AG10803 (cell line): Measurements from ENCODE around the gene RPL3.
"Not testable (repeated sequence)": the region's sequence is repeated elsewhere in the genome, so short reads cannot be mapped to it uniquely, and the experiment has no call there.

Source experiments
- DNase-seq: peaks from one replicate; pipeline ENCODE4 v3.0.0; 2010; ENCODE audit warnings: low read depth
- H3K4me3 ChIP-seq: 2 replicates; pipeline ENCODE4 v1.5.1; 2011; ENCODE audit warnings: mild to moderate bottlenecking, low read length, control low read depth
- CTCF ChIP-seq: conservative IDR thresholded peaks from 2 replicates; pipeline ENCODE4 v1.5.1; 2011; ENCODE audit warnings: mild to moderate bottlenecking, low read length, control low read depth, inconsistent platforms

Gene RPL3

DNA sequence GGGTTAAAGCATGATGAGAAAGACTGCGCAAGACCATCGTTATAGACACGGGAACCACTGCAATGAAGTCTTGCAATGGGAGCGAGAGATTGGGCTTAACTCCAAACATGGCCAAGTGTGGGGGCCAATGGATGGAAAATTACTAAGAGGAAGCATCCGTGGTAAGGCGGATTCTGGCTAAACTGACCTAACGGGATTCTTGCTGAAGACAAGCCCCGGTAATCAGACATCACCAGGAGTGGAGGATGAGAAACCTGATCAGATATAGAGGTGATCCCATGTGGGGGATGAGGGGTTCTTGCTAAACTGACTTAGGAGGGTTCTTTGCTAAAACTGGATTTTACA is 24.6 kb upstream of the RPL3 start:
- no peak for TF ChIP-seq CTCF
- DNase-seq = no peak
- H3K4me3 ChIP-seq = no peak overlapping the region

DNA sequence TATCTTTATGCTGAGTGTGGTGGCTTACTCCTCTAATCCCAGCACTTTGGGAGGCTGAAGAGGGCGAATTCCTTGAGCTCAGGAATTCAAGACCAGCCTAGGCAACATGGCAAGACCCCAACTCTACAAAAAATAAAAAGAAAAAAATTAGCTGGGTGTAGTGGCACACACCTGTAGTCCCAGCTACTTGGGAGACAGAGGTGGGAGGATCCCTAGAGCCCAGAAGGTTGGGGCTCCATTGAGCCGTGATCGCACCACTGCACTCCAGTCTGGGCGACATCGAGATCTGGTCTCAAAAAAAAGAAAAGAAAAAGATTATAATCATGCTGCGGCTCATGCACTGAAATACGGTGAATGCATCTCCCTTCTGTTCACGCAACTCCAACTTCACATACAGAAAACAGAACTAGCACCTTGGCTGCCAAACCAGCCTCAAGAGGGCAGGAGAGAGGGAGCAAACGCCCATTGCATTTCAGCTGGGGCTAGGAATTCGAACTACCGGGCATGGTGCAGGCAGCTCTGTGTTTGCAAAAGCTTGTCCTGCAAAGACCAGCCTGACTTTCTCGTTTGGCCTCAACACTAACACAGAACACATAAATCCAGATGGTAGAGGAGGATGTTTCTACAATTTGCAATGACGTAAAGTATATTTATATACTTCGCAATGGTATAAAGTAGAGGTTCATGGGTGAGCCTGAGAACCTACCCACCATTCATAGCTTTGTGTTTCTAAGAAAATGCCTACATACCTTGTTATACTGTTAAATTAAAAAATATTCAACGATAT is 24.0 kb upstream of the RPL3 start:
- peak; percentile 57 for DNase-seq
- no peak overlapping the region for H3K4me3 ChIP-seq
- TF ChIP-seq CTCF = peak; percentile 91

DNA sequence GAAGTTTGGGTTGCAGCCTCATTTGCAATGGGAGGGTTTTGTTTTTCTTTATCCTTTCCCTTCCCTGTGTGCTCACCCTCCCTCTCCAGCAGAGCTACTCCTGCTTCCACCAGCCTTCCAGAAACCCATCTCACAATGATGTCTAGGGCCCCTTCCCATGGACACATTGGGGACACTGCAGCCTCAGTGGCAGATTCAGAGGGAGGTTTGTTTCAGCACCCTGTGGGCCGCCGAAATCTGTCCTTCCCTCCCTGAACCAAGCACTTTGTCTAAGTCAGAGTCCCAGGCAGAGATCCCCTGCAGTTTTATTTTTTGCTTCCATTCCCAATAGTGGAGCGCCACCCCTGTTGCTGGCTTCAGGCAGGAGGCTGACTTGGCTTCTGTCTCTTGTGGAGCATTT is 21.8 kb upstream of the RPL3 start:
- TF ChIP-seq CTCF = no peak
- DNase-seq = no peak
- no peak overlapping the region for H3K4me3 ChIP-seq

GRCh38 chr22:39339775-39340174 is 20.4 kb upstream of the RPL3 start:
- not testable (repeated sequence) for H3K4me3 ChIP-seq, DNase-seq

DNA sequence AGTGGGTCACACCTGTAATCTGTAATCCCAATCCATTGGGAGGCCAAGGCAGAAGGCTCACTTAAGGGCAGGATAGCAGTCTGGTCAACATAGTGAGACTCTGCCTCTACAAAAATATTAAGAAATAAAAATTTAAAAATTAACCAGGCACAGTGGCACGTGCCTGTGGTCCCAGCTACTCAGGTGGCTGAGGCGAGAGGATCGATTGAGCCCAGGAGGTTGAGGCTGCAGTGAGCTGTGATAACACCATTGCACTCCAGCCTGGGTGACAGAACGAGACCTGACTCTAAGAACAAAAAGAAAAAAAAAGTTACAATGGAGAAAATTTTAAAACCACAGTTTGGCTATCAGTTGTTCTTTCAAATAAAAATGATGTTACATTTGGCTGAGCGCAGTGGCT is 17.0 kb upstream of the RPL3 start:
- no peak for TF ChIP-seq CTCF
- no peak for DNase-seq
- H3K4me3 ChIP-seq = no peak overlapping the region

- H3K4me3 ChIP-seq = no peak overlapping the region
- DNase-seq = peak; percentile 69
- TF ChIP-seq CTCF = no peak
Measured at GRCh38 chr22:39332441-39333064, 13.1 kb upstream of the RPL3 start.

DNA sequence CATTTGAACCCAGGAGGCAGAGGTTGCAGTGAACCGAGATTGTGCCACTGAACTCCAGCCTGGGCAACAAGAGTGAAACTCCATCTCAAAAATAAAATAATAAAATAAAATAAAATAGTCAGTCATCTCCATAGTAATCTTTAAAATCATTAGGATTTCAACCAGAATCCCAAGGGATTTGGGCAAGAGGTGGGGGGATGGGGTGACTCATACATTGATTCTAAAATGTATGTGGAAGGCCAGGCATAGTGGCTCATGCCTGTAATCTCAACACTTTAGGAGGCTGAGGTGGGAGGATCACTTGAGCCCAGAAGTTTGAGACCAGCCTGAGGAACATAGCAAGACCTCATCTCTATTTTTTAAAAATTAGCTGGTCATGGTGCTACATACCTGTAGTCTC is 11.1 kb upstream of the RPL3 start:
- H3K4me3 ChIP-seq, DNase-seq: not testable (repeated sequence)

DNA sequence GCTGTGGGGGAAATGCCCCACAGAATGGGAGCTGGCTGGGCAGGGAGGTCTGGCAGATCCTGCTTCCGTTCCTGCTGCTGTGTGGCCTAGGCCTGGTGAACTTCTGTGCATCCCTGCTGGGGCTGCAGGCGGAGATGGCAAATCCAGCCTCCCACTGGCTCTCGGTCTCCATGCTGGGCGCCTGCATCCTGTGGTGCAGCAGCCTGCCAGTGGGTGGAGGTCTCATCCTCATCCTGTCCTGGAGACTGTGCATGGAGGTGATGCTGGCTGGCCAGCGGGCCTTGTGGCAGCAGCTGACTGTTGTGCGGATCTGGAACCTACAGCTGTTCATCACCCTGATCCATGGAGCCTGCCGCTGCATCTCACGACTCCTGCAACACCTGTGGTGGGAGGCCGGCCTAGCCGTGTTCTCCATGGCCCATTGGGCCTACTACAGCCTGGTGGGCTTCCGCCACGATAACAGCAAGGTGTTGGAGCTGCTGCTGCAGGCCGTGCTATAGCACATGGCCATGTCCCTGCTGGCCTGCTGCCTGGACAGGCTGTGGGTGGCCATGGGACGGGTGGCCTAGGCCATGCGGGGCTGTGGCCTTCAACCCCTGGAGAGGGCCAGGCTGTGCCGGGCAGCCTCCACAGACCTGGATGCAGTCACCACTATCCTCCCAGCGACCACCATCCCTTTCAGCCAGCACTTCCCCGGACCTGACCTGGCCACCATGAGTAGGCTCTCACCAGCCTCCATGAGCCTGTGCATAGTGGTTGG is 8.8 kb upstream of the RPL3 start:
- TF ChIP-seq CTCF = no peak
- H3K4me3 ChIP-seq = no peak overlapping the region
- no peak for DNase-seq
